ENCODE results near the gene OR5C1.

- TF ChIP-seq CTCF (conservative IDR thresholded peaks at IDR 0.05 in 1 of 2, IDR thresholded peaks at IDR 0.05 in 1 of 2; ENCODE audit: extremely low read depth in 1 of 2, insufficient read depth in 1 of 2, low read depth in 1 of 2, low read length in 2 of 2) (no peak), EZH2 (IDR thresholded peaks at IDR 0.05; ENCODE audit: borderline replicate concordance, low read length) (no peak)
These were observed 31.2 kb downstream of the OR5C1 start for GRCh38 chr9:122819791-122820489.
